HepG2 (cell line): ENCODE results near the gene DYRK2. TPM values are rescaled to one million over a fixed set of nuclear protein-coding genes. Genes with fewer than 3 reads are reported as not detected.

ENCODE experiments used
- ATAC-seq: fragments of 200-7000 bp; cut with Tn5 transposase; 3 replicates; pipeline ENCODE4 v1.9.1; 2020; ENCODE audit warnings: mild to moderate bottlenecking, moderate library complexity
- BruUV-seq: library from RNA; stranded (reverse); fragments of 400-500 nt; replicated peaks from 2 replicates; lab custom pipeline; 2021; lab: Mats Ljungman, UMichigan
- CTCF ChIA-PET: fragments of 300-600 bp; formaldehyde crosslinking; extraction: SDS; loops from one replicate; lab custom pipeline; 2021; ENCODE audit warnings: low total read pairs, inconsistent platforms, low intra/inter-chr PET ratio; lab: Yijun Ruan, JAX
- POLR2A ChIA-PET: fragments of 350-600 bp; sonication (Branson Sonifier 250); formaldehyde crosslinking; loops from one replicate; lab custom pipeline; 2020; ENCODE audit warnings: antibody characterized with exemption, inconsistent platforms; lab: Yijun Ruan, JAX
- DNase-seq: peaks from one replicate; pipeline ENCODE4 v3.0.0-alpha.2; 2015; ENCODE audit warnings: low spot score
- FAIRE-seq: peaks from 3 replicates; lab custom pipeline; 2011; peaks lifted over from hg19 to GRCh38; lab: Jason Lieb, UNC
- H2AFZ ChIP-seq: one replicate; pipeline ENCODE4 v1.6.1; 2011; ENCODE audit warnings: low read length, inconsistent platforms
- H3K27ac ChIP-seq: fragments of 300-600 bp; 3 replicates; pipeline ENCODE4 v1.8.0; 2011; ENCODE audit warnings: mixed run types, mild to moderate bottlenecking, mixed read lengths, low read length, inconsistent platforms; ENCODE audit not compliant: insufficient read depth; ENCODE audit errors: extremely low read length
- H3K27me3 ChIP-seq, 2 experiments: fragments of 200-600 bp in 1 of 2; 2 replicates in 1 of 2; 3 replicates in 1 of 2; pipeline versions ENCODE4 v1.6.0 to v1.8.0; 2011; ENCODE audit warnings: low read length in 2 of 2, mild to moderate bottlenecking in 2 of 2, moderate library complexity in 2 of 2, inconsistent platforms in 1 of 2; ENCODE audit not compliant: insufficient read depth in 2 of 2, control insufficient read depth in 1 of 2
- H3K36me3 ChIP-seq, 2 experiments: fragments of 200-600 bp in 1 of 2; replicated peaks in 1 of 2; 2 replicates in 1 of 2; 3 replicates in 1 of 2; pipeline versions ENCODE4 v1.5.1 to v1.8.0; 2011; ENCODE audit warnings: low read length in 2 of 2, inconsistent platforms in 1 of 2; ENCODE audit not compliant: insufficient read depth in 2 of 2, control insufficient read depth in 1 of 2
- H3K4me1 ChIP-seq: 2 replicates; pipeline ENCODE4 v1.5.1; 2012; ENCODE audit warnings: low read length, inconsistent platforms; ENCODE audit not compliant: insufficient read depth
- H3K4me2 ChIP-seq: 2 replicates; pipeline ENCODE4 v1.6.0; 2011; ENCODE audit warnings: low read depth, low read length, inconsistent platforms
- H3K4me3 ChIP-seq, 3 experiments: fragments of 200-600 bp in 1 of 3; sonication (generic), shearing (Covaris generic) in 1 of 3; replicated peaks in 1 of 3; 2 replicates each; pipeline ENCODE4 v1.5.1; 2011 to 2016; ENCODE audit warnings: low read length in 3 of 3, inconsistent platforms in 2 of 3, low read depth in 2 of 3, mild to moderate bottlenecking in 2 of 3, control low read depth in 1 of 3, mixed read lengths in 1 of 3; ENCODE audit not compliant: insufficient read depth in 1 of 3
- H3K79me2 ChIP-seq: one replicate; pipeline ENCODE4 v1.6.1; 2011; ENCODE audit warnings: low read length, inconsistent platforms; ENCODE audit not compliant: insufficient read depth
- H3K9ac ChIP-seq: 2 replicates; pipeline ENCODE4 v1.6.0; 2011; ENCODE audit warnings: mild to moderate bottlenecking, low read depth, low read length, inconsistent platforms; ENCODE audit not compliant: insufficient read depth
- H3K9me3 ChIP-seq: 2 replicates; pipeline ENCODE4 v1.5.1; 2012; ENCODE audit warnings: mild to moderate bottlenecking, low read length
- H4K20me1 ChIP-seq: 2 replicates; pipeline ENCODE4 v1.6.0; 2011; ENCODE audit warnings: inconsistent platforms, mild to moderate bottlenecking, low read length, moderate library complexity; ENCODE audit not compliant: insufficient read depth
- GATAD1 ChIP-seq: IDR thresholded peaks from 2 replicates; pipeline ENCODE4 v1.6.1; 2016; ENCODE audit warnings: missing genetic modification reagents, missing compliant biosample characterization
- MAFF ChIP-seq: IDR thresholded peaks from 2 replicates; pipeline ENCODE4 v1.6.1; 2011; ENCODE audit warnings: low read depth, low read length, improper control_type of control experiment
- MAFK ChIP-seq, 2 experiments: IDR thresholded peaks in 1 of 2; conservative IDR thresholded peaks in 1 of 2; 2 replicates each; pipeline ENCODE4 v1.6.1; 2011; ENCODE audit warnings: improper control_type of control experiment in 2 of 2, low read length in 2 of 2
- SMC3 ChIP-seq: IDR thresholded peaks from 2 replicates; pipeline ENCODE4 v1.6.1; 2011; ENCODE audit warnings: low read length, improper control_type of control experiment
- WGBS: methylation state at CpG from one replicate; pipeline ENCODE4 v1.1.6; 2017; ENCODE audit warnings: low lambda C conversion rate; 5-methylcytosine and 5-hydroxymethylcytosine counted together
- in situ Hi-C: cut with HindIII; loops from 2 replicates; pipeline ENCODE4 v1.10.0; 2017; ENCODE audit warnings: low pct_unique_long_range_greater_than_20kb; ENCODE audit not compliant: extremely low pct_ligation_motif_present
- intact Hi-C: fragments of 100-400 bp; cut with micrococcal nuclease; formaldehyde crosslinking; loops from one replicate; pipeline ENCODE4 v1.10.0; 2022; ENCODE audit not compliant: unreplicated experiment
- polyA plus RNA-seq, 8 experiments: library from polyadenylated mRNA; depleted of rRNA in 3 of 8; stranded (reverse) in 7 of 8; unstranded in 1 of 8; fragments of >200 nt; fragmentation: Illumina TruSeq in 4 of 8; extraction: Trizol in 4 of 8; gene quantifications; 2 replicates each; pipeline versions ENCODE4 v1.2.1 to v1.2.3, GENCODE V29; 2011 to 2016; ENCODE audit warnings: low read depth in 4 of 8, missing spikeins in 1 of 8, mixed read lengths in 1 of 8; ENCODE audit not compliant: insufficient read depth in 1 of 8
- total RNA-seq, 5 experiments: library from RNA; depleted of rRNA; stranded (reverse); fragments of >200 nt; fragmentation: Illumina TruSeq; extraction: Trizol; gene quantifications; 2 replicates each; pipeline ENCODE4 v1.2.3, GENCODE V29; 2016; ENCODE audit warnings: low read depth in 1 of 5

DYRK2 gene
- total and polyA plus RNA-seq, 2 of the 13 experiments (the other 11 are each of a cell fraction or from before 2014, with no cell fraction given): 8.2 to 11.5 TPM

- in situ Hi-C loops (no loop called here), intact Hi-C loops (no loop called here)
- Histone ChIP-seq H4K20me1 (no peaks in the 10 kb centered on the region), H3K79me2 (no peaks in the 10 kb centered on the region), H3K27ac (no peak overlapping the region), H3K9ac (no peak overlapping the region), H3K4me2 (no peak overlapping the region), H2AFZ (no peak overlapping the region), H3K36me3 (no peaks in the 10 kb centered on the region), H3K27me3 (no peaks in the 10 kb centered on the region; a peak in 1 of 5 replicates), H3K4me3 (no peak overlapping the region), H3K4me1 (no peaks in the 10 kb centered on the region), H3K9me3 (no peaks in the 10 kb centered on the region)
- BruUV-seq: no TSS peak
- no peak for DNase-seq
- no peak for TF ChIP-seq GATAD1 (CRISPR knock-in tag)
- ChIA-PET CTCF (no interaction called here), POLR2A (no interaction called here)
- FAIRE-seq: no peak
- ATAC-seq: no peak
- WGBS: 56% methylated on average over 3 of the region's 3 CpGs
Observed at GRCh38 chr12:67617629-67618028, 30.9 kb upstream of the DYRK2 start.

GRCh38 chr12:67618303-67618702 lies 30.2 kb upstream of the DYRK2 start:
- ATAC-seq (no peak), FAIRE-seq (no peak), DNase-seq (no peak)
- no peak overlapping the region for H3K4me2 ChIP-seq
- WGBS: 44% methylated on average over 3 of the region's 3 CpGs
- no peaks in the 10 kb centered on the region for H4K20me1 ChIP-seq
- H3K27ac ChIP-seq: no peak overlapping the region
- BruUV-seq: no TSS peak
- in situ Hi-C loops: no loop called here
- H3K4me1 ChIP-seq: no peaks in the 10 kb centered on the region
- ChIA-PET CTCF (no interaction called here), POLR2A (no interaction called here)
- no peak overlapping the region for H2AFZ ChIP-seq
- TF ChIP-seq MAFK (conservative IDR thresholded peaks at IDR 0.05 in 1 of 2, IDR thresholded peaks at IDR 0.05 in 1 of 2; ENCODE audit: low read length in 2 of 2) (peak; percentile 7 to 41; a peak in 2 of 4 replicates), MAFF (0 out of 2 replicates have a peak, but pooled peaks have one; percentile 2), SMC3 (no peak)
- H3K4me3 ChIP-seq: no peak overlapping the region
- H3K79me2 ChIP-seq: no peaks in the 10 kb centered on the region
- no peaks in the 10 kb centered on the region for H3K9me3 ChIP-seq
- no peak overlapping the region for H3K9ac ChIP-seq
- H3K27me3 ChIP-seq: no peaks in the 10 kb centered on the region; a peak in 1 of 5 replicates
- intact Hi-C loops: no loop called here
- H3K36me3 ChIP-seq: no peaks in the 10 kb centered on the region
